PC-9 (cell line): ENCODE measurements around the gene DNAJB1.

Experiments
- EZH2 ChIP-seq: fragments of 200-600 bp; sonication (generic); IDR thresholded peaks from 2 replicates; pipeline ENCODE4 v1.8.0; 2017; ENCODE audit warnings: antibody characterized with exemption, low read depth
- TF ChIP-seq, protein P1 (sequence below): fragments of 200-600 bp; sonication (generic); conservative IDR thresholded peaks from 2 replicates; pipeline ENCODE4 v1.6.1; 2017; ENCODE audit warnings: mixed run types, antibody characterized with exemption, mild to moderate bottlenecking, moderate library complexity

DNA sequence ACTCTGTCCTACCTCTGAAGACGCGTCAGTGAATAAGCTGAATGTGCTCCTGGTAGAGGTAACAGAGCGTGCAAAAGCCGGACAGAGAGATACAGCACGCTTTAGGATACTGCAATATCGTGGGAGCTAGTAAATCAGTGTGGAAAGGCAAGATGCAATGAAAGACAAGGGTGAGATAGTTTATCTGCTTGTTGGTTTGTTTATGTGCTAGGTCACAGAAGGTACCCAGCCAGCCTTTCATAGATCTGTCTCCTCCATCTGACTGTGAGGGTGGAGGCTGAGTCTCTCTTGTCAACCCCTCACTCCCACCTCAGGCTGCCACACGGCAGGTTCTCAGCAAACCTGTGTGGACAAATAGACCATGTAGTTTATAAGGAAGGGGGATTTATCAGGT, 21.4 kb downstream of the DNAJB1 start:
- TF ChIP-seq, protein P1, sequence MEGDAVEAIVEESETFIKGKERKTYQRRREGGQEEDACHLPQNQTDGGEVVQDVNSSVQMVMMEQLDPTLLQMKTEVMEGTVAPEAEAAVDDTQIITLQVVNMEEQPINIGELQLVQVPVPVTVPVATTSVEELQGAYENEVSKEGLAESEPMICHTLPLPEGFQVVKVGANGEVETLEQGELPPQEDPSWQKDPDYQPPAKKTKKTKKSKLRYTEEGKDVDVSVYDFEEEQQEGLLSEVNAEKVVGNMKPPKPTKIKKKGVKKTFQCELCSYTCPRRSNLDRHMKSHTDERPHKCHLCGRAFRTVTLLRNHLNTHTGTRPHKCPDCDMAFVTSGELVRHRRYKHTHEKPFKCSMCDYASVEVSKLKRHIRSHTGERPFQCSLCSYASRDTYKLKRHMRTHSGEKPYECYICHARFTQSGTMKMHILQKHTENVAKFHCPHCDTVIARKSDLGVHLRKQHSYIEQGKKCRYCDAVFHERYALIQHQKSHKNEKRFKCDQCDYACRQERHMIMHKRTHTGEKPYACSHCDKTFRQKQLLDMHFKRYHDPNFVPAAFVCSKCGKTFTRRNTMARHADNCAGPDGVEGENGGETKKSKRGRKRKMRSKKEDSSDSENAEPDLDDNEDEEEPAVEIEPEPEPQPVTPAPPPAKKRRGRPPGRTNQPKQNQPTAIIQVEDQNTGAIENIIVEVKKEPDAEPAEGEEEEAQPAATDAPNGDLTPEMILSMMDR = no peak
- no peak for TF ChIP-seq EZH2
